SIG-M5 treated with dmso at 0.1 percent for 504 hours (cell line): ENCODE results near the gene SYNPO.
A peak's percentile ranks its signal among the peaks of the same experiment; 100 is the strongest.

Experiments
- DNase-seq: peaks from one replicate; lab custom pipeline; 2025; ENCODE audit not compliant: unreplicated experiment; lab: John Stamatoyannopoulos, UW

The SYNPO gene, protein sequence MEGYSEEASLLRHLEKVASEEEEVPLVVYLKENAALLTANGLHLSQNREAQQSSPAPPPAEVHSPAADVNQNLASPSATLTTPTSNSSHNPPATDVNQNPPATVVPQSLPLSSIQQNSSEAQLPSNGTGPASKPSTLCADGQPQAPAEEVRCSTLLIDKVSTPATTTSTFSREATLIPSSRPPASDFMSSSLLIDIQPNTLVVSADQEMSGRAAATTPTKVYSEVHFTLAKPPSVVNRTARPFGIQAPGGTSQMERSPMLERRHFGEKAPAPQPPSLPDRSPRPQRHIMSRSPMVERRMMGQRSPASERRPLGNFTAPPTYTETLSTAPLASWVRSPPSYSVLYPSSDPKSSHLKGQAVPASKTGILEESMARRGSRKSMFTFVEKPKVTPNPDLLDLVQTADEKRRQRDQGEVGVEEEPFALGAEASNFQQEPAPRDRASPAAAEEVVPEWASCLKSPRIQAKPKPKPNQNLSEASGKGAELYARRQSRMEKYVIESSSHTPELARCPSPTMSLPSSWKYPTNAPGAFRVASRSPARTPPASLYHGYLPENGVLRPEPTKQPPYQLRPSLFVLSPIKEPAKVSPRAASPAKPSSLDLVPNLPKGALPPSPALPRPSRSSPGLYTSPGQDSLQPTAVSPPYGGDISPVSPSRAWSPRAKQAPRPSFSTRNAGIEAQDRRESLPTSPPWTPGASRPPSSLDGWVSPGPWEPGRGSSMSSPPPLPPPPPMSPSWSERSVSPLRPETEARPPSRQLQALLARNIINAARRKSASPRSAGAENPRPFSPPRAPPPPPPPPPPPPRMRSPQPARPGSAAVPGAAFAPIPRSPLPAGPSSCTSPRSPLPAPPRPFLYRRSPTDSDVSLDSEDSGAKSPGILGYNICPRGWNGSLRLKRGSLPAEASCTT

GRCh38 chr5:150640311-150641005 is at the start of gene SYNPO:
SYNPO (plus strand) TSS chr5:150640660; CDS start chr5:150648276, 7,616 bp downstream.
- DNase-seq = peak; percentile 59

DNA sequence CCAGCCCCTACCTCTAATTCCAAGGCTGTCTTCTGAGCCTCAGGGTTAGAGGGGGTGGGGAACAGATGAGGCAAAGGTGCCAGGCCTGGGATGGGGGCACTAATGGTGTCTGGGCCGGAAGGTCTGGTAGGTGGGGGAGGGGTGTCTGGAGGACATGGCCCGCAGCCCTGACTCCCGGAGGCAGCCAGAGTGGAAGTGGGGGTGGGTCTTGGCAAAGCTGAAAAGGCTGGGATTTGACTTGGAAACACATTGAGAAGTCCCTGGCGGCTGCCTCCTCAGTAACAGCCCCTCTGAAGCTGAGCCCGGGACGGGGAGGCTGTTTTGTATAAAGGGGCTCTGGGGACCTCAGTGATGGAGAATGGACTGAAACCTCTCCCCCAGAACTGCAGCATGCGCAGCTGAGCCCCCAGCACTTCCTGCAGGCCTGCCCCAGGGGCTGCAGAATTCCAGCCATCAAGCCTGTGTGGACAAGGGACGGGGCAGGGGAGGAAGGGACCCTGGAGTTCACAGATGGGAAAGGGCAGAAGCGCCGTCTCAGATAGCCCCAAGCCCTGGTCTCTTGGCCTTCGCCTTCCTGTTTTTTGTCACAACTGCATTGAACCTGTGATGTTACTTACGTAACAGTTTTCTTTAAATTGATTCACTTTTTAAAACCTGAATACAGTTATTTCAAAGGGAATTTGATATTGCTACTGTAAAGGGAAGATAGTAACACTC is 49.3 kb upstream of the SYNPO start:
- no peak for DNase-seq

GRCh38 chr5:150593593-150593992 is 46.9 kb upstream of the SYNPO start:
- no peak for DNase-seq

GRCh38 chr5:150593996-150594395 is 46.5 kb upstream of the SYNPO start:
- no peak for DNase-seq

- DNase-seq = no peak
Observed at GRCh38 chr5:150595466-150596031, 44.9 kb upstream of the SYNPO start.

- no peak for DNase-seq
Observed at GRCh38 chr5:150596313-150596712, 44.1 kb upstream of the SYNPO start.

GRCh38 chr5:150596826-150597225 is 43.6 kb upstream of the SYNPO start:
- peak; percentile 61 for DNase-seq

DNA sequence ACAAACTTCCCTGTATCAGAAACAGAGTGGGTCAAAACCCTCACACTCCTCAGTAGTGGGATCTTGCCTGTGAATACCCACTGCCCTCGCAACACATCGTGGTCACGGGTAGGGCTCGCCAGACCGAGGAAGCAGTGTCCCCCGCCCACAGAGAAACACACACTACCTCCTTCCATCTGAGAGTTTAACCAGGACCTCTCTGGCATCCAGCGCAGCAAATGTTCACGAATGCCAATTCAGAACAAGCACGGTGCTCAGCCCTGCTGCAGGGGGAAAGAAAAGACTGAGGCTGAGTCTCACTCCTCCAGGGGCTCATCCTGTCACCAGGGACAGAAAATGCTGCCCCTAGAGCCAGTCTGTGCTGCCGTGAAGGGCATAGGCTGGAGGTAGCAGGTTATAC is 42.5 kb upstream of the SYNPO start:
- no peak for DNase-seq

GRCh38 chr5:150598821-150599273 is 41.6 kb upstream of the SYNPO start:
- no peak for DNase-seq

DNA sequence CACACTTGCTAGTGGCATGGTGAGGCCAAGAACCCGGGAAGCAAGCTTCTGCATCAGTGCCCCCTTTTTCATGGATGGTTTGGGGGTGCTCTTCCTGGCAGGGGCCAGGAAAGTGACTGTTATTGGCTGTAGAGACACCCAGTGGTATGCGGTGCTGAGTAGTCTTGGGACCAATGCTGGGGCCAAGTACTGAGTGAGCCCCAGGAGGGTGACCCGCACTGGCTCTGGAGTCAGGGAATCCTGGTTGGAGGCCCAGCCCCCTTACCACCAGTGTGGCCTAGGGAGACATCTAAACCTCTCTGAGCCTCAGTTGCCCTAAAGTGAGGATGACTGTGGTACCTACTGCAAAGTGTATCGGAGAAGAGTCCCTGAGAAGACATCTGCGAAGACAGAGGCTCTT is 41.2 kb upstream of the SYNPO start:
- no peak for DNase-seq

DNA sequence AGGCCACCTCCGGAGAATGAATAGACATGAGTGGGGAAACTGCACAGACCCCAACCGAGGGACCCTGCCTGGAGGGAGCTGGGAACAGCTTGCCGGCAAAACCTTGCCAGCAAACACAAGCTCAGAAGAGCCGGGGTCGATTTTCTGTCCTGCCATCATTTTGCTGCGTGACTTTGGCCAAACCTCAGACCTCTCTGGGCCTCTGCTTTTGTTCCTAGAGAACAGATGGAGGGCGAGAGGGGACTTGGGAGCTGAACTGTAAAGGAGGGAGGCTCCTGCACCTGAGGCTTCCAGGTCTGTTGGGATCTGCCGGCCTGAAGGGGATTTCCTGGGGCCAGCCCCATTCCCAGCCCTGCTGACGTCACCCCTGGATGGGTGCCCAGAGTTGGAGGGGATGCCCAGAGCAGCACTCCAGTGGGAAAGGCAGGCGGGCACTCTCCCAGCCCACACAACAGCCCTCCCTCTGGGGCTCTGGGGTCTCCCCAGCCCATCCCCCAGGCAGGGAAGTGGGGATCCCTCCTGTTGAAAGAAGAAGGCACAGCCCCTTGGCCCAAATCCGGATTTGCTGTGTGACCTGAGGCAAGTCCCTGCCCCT is 40.4 kb upstream of the SYNPO start:
- no peak for DNase-seq

DNA sequence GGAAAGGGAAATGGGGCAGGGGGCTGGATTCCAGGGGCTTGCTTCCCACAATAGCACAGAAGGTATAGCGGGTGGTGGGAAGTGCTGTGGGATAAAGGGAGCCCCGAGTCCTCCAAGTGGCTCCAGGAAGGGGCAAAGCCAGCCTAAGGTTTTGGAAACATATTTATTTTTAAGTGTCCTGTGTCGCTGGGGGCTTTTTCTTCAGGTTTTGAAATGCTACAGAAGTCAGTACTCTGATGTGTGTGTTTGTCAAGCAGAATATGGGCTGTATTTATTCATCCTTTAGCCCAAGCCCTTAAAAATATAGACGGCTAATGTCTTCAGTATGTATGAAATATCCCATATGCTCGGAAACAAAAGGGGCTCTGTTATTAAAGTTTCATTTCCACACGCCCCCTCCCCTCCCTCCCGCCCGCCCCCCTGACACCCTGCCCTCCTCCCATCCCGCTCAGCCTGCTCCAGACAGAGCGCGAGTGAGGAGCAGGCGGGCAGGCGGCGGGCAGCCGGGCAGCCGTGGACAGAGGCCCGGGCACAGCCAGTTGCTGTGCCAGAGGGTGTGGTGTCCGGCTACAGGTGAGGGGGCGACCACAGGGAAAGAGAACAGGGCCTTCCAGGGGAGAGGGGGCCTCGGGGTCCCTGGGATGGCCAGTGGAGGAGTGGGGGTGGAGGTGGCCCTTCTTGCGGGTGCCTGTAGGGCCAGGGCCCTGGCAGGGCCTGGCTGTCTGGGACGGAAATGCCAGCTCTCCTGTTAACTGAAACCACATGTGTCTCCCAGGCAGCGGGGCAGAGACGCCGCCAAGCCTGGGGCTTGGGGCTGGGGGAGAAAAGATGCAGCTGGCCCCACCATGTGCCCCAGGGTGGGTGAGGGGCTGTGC is 39.6 kb upstream of the SYNPO start:
- DNase-seq = no peak

- no peak for DNase-seq
Observed at GRCh38 chr5:150601491-150602345, 38.7 kb upstream of the SYNPO start.

DNA sequence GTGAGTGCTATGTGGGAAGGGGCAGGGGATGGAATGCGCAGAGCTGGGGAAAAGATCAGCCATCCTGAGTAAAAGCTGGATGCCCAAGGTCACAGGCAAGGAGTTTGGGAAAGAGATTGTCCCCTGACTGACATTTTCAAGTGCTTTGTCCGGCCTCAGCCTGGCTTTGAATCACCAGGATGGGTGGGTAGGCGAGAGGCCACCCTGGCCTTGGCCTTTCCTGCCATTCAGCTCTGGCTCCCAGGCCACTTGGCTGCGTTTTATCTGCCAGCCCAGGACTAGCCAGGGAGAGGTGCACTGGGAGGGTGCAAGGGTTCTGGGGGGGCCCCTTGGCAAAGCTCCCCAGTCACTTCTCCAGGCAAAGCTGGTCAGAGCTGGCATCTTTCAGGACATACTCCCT is 37.4 kb upstream of the SYNPO start:
- DNase-seq = no peak

- no peak for DNase-seq
Observed at GRCh38 chr5:150603491-150603890, 37.0 kb upstream of the SYNPO start.

DNA sequence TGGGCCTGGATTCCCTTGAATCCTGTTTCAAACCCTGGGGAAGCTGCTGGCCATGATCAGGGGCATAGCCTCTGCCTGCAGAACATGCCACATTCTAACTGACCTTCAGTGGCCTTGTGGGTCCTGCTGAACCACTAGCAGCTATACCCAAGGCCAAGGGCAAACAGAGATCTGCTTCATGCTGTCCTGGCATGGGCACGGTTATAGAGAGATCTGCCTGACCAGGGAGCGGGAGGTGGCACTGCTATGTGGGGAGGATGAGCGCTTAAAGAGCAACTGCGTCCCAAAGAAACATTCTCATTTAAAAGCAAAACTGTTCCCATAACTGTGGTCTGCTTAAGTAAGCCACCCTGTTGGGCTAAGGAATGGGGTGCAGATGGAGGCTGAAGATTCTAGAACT is 36.5 kb upstream of the SYNPO start:
- no peak for DNase-seq

DNA sequence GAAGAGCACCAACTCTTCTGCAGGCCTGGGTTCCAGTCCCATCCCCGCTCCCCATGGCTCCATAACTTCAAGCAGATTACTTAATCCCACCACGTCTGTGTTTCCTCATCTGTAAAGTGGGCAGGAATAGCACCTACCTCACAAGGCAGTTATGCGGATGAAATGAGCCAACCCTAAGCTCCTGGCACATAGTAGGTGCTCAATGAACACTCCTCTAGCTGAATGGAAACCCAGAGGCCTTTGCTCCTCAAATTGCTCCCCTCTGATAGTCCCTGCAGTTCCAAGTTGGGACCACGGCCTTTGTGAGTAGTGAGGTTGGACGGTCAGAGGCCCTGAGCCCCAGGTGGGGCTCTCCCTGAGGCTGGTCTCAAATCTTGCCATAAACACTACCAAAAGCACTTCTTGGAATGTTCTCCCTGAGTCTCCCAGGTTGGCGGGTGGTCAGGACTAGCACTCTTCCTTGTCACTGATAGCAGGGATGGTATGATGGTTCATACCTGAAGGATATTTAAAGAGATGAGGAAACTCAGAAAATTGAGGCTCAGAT is 35.5 kb upstream of the SYNPO start:
- DNase-seq = no peak

DNA sequence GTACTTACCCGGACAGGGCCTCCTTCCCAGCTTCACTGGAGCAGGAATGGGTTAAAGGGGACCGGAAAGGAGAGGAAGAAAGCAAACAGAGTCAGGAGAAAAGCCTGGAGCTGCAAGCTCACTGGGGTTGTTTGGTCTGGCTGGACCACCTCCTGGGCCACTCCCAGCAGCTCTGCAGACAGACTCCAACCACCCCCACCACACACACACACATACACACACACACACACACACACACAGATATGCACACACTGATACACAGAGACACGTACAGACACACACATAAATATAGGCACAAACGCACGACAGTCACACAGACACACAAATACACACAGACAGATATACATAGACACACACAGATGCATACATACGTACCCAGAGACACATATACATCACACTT is 34.9 kb upstream of the SYNPO start:
- DNase-seq = no peak
